ENCODE data around the gene CAMK2A. TPM values are rescaled to one million over a fixed set of nuclear protein-coding genes. Genes with fewer than 3 reads are reported as not detected.

CAMK2A gene
- polyA plus RNA-seq, 1 donor (not counting 4 experiments of a cell fraction or from before 2014, with no cell fraction given) = 0.05 TPM

DNA sequence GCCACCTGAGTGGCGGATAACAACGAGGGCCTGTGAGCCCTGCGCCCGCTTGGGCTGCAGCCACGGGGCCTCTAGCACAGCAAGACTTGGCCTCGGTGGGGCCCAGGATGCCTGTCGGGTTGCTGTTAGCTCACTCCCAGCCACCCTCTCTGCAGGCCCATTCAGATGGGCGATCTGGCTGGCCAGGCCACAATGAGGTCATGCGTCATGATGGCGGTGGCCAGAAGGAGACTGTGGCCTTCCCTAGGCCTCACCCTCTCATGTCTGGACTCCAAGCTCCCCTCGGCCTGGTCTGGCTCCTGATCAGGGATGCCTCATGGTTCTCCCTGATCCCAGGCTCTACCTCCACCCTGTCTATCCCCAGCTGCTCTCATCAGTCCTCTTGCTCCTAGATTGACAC is 49.0 kb upstream of the CAMK2A start:
- dilution Hi-C loops (cut with MboI; ENCODE audit: extremely low pct_ligation_motif_present, low sequenced_read_pairs) = no loop called here
- Histone ChIP-seq H3K9me1 (ENCODE audit: control insufficient read depth, extremely low read depth, insufficient read depth, low read length) (no peaks in the 10 kb centered on the region), H3K36me3 (ENCODE audit: control insufficient read depth in 2 of 2, extremely low read depth in 1 of 2, insufficient read depth in 2 of 2, low read length in 2 of 2) (no peaks in the 10 kb centered on the region), H2AFZ (ENCODE audit: control insufficient read depth, low read length) (no peak overlapping the region), H3K9ac (ENCODE audit: control insufficient read depth, extremely low read depth, insufficient read depth, low read length) (no peak overlapping the region), H3K27ac (ENCODE audit: control insufficient read depth, insufficient read depth, low read length) (no peak overlapping the region), H3K27me3 (ENCODE audit: control insufficient read depth, extremely low read depth, insufficient read depth, low read length) (no peaks in the 10 kb centered on the region), H3K4me2 (ENCODE audit: control insufficient read depth, extremely low read depth, insufficient read depth, low read depth, low read length) (no peak overlapping the region), H3K4me3 (ENCODE audit: control insufficient read depth in 2 of 3, extremely low read depth in 1 of 3, insufficient read depth in 2 of 3, low read depth in 1 of 3, low read length in 3 of 3) (no peak overlapping the region), H3K79me2 (ENCODE audit: control insufficient read depth, insufficient read depth, low read length) (no peaks in the 10 kb centered on the region), H3K9me3 (ENCODE audit: control insufficient read depth, low read depth, low read length) (no peaks in the 10 kb centered on the region), H3K4me1 (ENCODE audit: control insufficient read depth, extremely low read depth, insufficient read depth, low read length) (no peaks in the 10 kb centered on the region), H4K20me1 (ENCODE audit: control insufficient read depth, extremely low read depth, insufficient read depth, low read length) (no peaks in the 10 kb centered on the region)
- no peak for FAIRE-seq
- DNase-seq (ENCODE audit: low read depth, low spot score) = no peak
- TF ChIP-seq, protein P1, sequence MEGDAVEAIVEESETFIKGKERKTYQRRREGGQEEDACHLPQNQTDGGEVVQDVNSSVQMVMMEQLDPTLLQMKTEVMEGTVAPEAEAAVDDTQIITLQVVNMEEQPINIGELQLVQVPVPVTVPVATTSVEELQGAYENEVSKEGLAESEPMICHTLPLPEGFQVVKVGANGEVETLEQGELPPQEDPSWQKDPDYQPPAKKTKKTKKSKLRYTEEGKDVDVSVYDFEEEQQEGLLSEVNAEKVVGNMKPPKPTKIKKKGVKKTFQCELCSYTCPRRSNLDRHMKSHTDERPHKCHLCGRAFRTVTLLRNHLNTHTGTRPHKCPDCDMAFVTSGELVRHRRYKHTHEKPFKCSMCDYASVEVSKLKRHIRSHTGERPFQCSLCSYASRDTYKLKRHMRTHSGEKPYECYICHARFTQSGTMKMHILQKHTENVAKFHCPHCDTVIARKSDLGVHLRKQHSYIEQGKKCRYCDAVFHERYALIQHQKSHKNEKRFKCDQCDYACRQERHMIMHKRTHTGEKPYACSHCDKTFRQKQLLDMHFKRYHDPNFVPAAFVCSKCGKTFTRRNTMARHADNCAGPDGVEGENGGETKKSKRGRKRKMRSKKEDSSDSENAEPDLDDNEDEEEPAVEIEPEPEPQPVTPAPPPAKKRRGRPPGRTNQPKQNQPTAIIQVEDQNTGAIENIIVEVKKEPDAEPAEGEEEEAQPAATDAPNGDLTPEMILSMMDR (optimal IDR thresholded peaks at IDR 0.05 in 1 of 3, IDR thresholded peaks at IDR 0.05 in 1 of 3, conservative IDR thresholded peaks at IDR 0.05 in 1 of 3; ENCODE audit: extremely low read depth in 1 of 3, insufficient read depth in 2 of 3, low read length in 3 of 3) = no peak
- no peak for TF ChIP-seq EZH2 (IDR thresholded peaks at IDR 0.05; ENCODE audit: low read length)

DNA sequence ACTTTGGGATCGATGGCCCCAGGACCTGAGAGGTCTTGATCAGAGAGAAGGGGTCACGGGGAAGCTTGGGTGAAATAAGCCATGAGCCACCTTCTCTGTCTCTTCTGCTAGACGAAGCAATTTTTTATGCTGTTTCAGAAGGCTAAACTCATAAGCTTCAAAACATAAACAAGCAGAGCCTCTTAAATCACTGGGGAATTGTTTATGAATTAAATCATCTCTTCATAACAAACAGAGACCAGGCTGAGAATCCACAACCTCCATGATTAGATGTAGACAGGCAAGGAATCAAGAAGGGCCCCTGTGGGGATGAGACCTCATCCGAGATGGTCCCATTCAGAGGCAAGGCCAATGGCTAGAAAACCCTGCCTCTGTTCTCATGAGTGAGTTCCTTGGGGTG is 46.2 kb upstream of the CAMK2A start:
- TF ChIP-seq, protein P1 (optimal IDR thresholded peaks at IDR 0.05 in 1 of 3, IDR thresholded peaks at IDR 0.05 in 1 of 3, conservative IDR thresholded peaks at IDR 0.05 in 1 of 3; ENCODE audit: extremely low read depth in 1 of 3, insufficient read depth in 2 of 3, low read length in 3 of 3) = no peak
- TF ChIP-seq EZH2 (IDR thresholded peaks at IDR 0.05; ENCODE audit: low read length) = no peak
- H4K20me1 ChIP-seq (ENCODE audit: control insufficient read depth, extremely low read depth, insufficient read depth, low read length) = no peaks in the 10 kb centered on the region
- H3K27ac ChIP-seq (ENCODE audit: control insufficient read depth, insufficient read depth, low read length) = no peak overlapping the region
- FAIRE-seq (no peak), DNase-seq (ENCODE audit: low read depth, low spot score) (no peak)
- H3K4me1 ChIP-seq (ENCODE audit: control insufficient read depth, extremely low read depth, insufficient read depth, low read length) = no peaks in the 10 kb centered on the region
- H3K27me3 ChIP-seq (ENCODE audit: control insufficient read depth, extremely low read depth, insufficient read depth, low read length) = no peaks in the 10 kb centered on the region
- no peak overlapping the region for H3K4me3 ChIP-seq (ENCODE audit: control insufficient read depth in 2 of 3, extremely low read depth in 1 of 3, insufficient read depth in 2 of 3, low read depth in 1 of 3, low read length in 3 of 3)
- no peak overlapping the region for H3K4me2 ChIP-seq (ENCODE audit: control insufficient read depth, extremely low read depth, insufficient read depth, low read depth, low read length)
- dilution Hi-C loops (cut with MboI; ENCODE audit: extremely low pct_ligation_motif_present, low sequenced_read_pairs) = no loop called here
- no peaks in the 10 kb centered on the region for H3K36me3 ChIP-seq (ENCODE audit: control insufficient read depth in 2 of 2, extremely low read depth in 1 of 2, insufficient read depth in 2 of 2, low read length in 2 of 2)
- H2AFZ ChIP-seq (ENCODE audit: control insufficient read depth, low read length) = no peak overlapping the region
- no peak overlapping the region for H3K9ac ChIP-seq (ENCODE audit: control insufficient read depth, extremely low read depth, insufficient read depth, low read length)
- H3K9me3 ChIP-seq (ENCODE audit: control insufficient read depth, low read depth, low read length) = no peaks in the 10 kb centered on the region
- no peaks in the 10 kb centered on the region for H3K9me1 ChIP-seq (ENCODE audit: control insufficient read depth, extremely low read depth, insufficient read depth, low read length)
- no peaks in the 10 kb centered on the region for H3K79me2 ChIP-seq (ENCODE audit: control insufficient read depth, insufficient read depth, low read length)
